NCI-H2081 (cell line): ENCODE measurements around the gene GOLGA5.

Source experiments
- DNase-seq, 2 experiments: peaks; one replicate each; lab custom pipeline; 2025; lab: John Stamatoyannopoulos, UW

GOLGA5 gene

DNA sequence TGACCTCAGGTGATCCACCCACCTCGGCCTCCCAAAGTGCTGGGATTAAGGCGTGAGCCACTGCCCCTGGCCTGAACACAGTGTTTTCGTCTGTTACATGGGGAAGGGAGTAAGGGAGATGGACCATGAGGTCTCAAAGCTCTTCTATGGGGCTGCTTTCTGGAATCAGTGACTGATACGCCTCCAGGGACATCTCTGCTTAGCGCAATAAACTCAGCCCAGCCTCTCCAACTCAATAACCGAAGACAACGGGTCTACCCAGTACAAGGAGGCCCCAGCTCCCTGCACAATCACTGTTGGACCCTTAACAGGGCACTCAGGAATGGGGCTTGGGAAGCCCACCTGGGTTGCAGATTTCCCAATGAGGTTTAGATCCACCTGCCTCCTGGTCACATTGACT, 86.2 kb downstream of the GOLGA5 start:
- no peak for DNase-seq

DNA sequence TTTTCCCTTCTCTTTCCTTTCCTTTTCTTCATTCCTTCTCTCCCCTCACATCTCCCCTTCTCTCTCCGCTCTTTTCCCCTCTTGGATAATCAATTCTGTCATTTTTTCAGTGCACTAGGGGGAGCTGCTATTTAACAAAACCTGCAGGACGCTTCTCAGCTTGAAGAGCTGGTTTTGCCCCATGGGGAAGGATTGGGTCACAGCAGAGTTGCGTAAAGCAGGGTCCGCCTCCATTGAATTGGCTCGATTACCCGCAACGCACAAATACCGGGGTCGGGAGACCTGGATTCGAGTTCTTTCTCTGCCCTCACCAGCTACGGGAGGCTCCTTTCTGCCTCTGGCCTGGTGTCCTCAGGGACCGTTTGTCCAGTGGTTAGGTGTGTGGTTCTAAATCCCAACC, 86.7 kb downstream of the GOLGA5 start:
- DNase-seq, result peak; percentile 14 to 57

DNA sequence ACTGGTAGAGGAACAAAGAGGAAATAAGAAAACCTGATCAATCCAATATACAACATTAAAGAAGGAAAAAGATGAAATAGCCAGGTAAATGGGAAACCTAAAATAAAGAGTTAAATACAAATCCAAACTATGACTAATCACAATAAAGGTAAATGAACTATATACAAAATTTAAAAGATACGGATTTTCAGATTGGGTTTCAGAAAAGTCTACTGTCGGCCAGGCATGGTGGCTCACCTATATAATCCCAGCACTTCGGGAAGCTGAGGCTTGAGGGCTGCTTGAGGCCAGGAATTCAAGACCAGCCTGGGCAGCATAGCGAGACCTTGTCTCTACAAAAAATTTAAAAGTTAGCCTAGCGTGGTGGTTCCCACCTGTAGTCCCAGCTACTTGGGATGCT, 89.0 kb downstream of the GOLGA5 start:
- no peak for DNase-seq

DNA sequence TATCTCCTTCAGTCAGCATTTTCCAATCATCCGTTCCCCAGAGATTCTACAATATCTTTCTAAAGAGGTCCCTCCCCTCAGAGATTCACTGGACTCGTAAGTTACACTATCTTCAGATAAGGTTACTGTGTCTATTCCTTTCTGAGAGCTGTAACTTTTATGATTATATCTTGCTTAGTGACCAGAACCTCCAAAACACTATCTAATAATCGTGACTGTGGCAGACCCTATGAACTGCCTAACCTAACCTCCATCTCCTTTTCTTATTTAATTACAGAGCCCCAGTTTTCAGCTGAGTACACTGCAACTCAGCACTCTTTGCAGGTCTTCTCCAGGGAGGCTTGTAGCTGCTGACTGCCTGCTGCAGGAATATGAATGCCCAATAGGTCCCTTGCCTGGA, 90.3 kb downstream of the GOLGA5 start:
- no peak for DNase-seq

DNA sequence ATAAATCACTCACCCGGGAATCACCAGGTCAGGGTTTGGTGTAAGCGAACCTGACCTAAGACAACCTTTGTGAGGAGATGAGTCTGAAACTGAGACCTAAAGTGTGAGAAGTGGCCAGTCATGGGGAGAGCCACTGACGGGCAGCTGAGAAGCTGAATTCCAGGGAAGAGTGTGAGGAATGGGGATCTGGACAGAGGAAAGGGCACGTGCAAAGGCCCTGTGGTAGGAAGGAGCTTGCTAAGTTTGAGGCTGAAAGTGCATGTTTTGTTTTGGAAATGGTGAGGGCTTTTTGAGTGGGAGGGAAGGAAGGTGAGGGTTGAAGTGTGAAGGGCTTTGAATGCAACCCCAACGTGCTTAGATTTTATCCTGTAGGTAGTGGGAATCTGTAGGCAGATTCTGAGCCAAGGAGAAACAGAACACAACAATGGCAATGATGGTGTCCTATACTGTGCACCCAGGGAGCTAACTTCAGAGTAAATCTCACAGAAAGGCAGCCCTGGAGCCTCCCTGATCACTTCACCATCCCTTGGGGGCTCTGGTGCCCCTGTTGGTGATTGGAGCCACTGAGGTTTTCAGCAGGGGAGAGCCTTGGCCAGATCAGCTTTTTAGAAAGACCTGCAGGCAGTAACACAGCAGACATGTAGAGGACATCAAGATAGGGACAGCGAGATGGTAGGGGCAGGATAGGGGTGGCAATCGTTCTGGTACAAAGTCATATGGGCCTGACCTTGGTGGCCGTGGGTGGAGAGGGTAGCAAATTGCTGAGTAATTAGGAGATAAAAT, 91.4 kb downstream of the GOLGA5 start:
- no peak for DNase-seq

DNA sequence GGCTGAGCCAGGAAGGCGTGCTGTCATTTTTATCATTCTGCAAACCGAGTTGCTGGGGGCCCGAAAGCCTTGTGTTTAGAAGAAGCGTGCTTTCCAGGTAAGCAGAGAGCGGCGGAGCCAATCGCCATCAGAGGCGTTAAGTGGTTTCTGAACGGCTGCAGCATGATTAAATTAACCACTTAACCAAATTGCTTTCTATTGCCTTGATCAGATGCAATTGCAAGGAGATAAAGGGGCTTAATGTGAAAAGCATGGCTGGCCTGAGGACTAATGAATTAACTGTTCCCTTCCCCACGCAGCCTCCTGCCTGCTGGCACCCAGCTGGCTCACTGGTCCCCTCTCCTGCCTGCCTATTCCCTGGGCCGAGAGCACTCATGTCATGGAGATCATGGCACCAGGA, 92.2 kb downstream of the GOLGA5 start:
- peak; percentile 58 to 91 for DNase-seq

DNA sequence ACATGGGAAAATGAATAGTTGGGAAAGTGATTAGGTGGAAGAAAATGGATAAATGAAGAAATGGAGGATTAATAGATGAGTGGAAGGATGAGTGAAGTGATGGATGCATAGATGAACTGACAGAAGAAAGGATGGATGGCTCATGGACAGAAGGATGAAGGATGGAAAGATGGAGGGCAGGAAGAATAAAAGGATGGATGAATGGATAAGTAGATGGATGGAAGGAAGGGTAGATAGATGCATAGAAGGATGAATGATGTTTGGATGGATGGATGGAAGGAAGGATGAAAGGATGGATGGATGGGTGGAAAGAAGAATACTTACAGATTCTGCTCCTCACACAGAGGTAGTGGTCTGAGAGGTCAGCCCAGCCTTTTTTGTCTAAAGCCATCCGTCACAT, 93.1 kb downstream of the GOLGA5 start:
- no peak for DNase-seq

DNA sequence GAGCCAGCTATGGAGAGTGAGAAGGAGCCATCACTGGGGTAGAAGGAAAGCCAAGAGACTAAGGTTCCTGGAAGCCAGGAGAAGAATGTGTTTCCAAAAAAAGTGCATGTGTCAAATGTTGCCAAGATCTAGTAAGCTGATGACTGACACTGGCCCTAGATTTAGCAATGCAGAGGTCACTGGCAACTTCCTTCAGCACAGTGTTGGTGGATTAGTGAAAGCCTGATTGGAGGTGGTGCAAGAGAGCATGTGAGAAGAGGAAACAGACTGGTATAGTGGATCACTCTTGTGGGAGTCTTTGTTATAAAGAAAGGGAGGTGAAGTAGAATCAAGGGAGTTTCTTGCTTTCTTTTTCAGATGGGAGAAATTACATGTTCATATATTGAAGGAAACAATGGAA, 94.8 kb downstream of the GOLGA5 start:
- DNase-seq, result no peak
